Myocyte (in vitro differentiated cells): ENCODE data around the gene PANX3. TPM values are rescaled to one million over a fixed set of nuclear protein-coding genes. Genes with fewer than 3 reads are reported as not detected.

Experiments used
- DNase-seq: peaks from one replicate; pipeline ENCODE4 v3.0.0-alpha.2; 2012; ENCODE audit warnings: low read depth
- total RNA-seq: library from RNA; depleted of rRNA; stranded (reverse); fragments of >200 nt; gene quantifications from 2 replicates; pipeline ENCODE4 v1.2.3, GENCODE V29; 2014

Gene PANX3
- total RNA-seq, 1 donor from 2014 or later = not detected

DNA sequence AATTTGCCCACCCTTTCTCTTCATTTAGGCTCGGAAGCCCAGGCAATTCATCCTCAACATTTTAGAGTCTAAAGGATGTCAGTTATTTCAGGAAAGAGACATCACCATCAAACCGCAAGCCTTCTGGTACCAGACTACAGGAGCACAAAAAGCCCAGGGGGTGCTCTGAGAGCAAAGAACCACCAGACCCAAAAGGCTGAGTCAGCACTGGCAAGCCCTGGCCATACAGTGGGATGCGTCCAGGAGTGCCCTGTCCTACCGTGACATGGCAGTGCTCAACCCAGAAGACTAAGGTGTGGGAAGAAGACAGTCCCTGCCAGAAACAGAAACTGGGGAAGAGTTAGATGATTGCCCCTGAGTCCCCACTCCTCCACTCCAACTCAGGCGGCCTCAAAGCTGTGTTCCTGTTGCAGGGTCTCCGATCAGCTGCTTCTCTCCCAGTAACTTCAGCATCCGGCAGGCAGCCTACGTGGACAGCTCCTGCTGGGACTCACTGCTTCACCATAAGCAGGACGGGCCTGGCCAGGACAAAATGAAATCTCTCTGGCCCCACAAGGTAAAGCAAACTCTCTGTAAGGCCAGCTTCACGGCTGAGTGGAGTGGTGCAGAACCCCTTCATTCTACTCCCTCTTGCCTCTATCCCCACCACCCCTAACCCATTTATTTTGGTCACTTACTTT, 1.5 kb downstream of the PANX3 start:
- peak; percentile 3 for DNase-seq

GRCh38 chr11:124618863-124619262, 7.6 kb downstream of the PANX3 start:
- no peak for DNase-seq

GRCh38 chr11:124622531-124623451, 11.6 kb downstream of the PANX3 start, which contains the start of gene TBRG1:
TSS of gene TBRG1 (plus strand) at chr11:124622864. CDS start at chr11:124623084, 220 bp downstream.
- DNase-seq = peak; percentile 95

DNA sequence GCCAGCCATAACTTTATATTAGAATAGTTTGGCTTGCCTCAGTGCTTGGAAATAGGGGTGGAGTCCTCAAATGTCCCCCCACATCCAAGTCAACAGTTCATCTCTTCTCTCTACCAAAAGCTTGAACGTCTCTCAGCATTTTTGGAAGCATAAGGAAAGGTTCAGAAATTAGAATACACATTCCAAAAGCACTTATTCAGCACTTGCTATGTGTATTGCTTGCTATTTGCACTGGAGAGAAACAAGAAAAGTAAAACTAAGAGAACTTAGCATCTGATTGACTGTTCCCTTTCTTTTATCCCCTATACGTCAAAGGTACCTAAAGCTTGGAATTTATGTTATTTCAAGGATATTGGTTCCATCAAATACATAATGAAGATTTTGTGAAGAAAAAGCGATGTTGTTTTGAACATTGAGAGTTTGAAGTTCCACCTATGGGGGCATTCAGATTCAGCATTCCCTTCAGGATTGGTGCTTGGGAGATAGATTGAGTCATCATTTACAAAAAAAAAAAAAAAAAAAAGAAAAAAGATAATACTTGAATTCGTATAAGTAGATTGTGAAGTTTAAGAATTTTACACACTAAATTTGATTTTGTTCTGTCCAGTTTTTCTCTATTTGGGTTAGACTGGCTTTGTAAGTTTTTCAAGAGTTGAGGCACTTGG, 12.8 kb downstream of the PANX3 start:
- DNase-seq = no peak

DNA sequence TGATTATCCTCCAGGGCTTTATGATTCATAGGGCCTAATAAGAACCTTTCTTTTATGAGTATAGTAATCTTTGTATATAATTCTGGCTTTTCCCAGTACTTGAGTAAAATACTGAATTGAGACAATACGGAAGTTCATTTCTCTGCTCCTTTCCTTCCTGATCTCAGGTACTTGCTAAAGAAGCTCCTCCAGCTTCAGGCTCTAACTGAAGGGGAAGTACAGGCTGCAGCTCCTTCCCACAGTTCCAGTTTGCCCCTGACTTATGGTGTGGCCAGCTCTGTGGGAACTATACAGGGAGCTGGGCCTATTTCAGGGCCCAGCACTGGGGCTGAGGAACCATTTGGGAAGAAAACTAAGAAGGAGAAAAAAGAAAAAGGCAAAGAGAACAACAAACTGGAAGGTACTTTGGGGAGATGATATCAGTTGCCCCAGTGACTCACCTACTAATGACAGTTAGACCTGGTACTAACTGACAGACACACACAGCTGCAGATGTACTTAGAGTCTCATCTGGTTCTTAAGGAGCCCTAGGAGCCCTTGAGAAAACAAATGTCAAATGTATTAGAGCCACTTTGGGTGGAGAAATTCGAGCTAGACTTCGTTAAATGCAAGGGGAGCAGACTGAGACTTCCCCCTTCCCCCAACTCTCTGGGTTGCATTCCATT, 14.4 kb downstream of the PANX3 start:
- DNase-seq = peak; percentile 86

DNA sequence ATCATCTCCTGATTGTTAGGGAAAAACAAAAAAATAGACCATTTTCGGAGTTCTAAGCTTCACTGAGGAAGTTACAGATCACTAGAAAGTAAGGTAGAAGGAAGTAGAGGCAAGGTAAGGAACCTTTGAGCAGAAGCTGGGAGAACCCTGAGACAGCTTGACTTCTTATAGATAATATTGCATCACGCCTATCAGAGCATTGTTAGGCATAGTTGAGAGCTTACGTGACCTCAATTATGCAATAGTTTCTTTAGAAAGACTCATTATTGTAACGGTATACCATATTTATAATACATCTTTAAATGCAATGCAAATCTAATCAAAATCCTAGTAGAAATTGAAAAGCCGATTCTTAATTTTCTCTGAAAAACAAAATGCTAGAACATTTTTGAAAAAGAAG, 16.3 kb downstream of the PANX3 start:
- DNase-seq = no peak

GRCh38 chr11:124629961-124630360, 18.7 kb downstream of the PANX3 start:
- DNase-seq = no peak

- no peak for DNase-seq
Observed at GRCh38 chr11:124633355-124633754, 22.1 kb downstream of the PANX3 start.

DNA sequence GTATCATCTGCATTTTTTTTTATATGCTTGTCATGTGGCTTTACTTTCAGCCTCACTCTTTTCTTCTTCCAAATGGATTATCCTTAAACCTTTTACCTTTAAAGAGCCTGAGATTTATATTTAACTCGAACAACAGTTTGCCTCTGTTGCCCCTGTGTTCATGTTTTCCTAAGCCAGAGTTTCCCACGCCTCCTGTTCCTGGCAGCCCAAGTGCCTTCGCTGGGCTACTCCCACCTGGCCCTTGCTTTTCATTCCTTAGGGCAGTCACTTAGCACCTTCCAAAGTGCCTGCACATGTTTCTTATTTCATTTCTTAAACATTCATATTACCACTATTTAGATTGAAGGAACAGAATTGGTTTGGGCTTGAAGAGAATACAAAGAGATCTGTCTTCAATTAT, 24.7 kb downstream of the PANX3 start:
- DNase-seq = no peak

- no peak for DNase-seq
Observed at GRCh38 chr11:124638500-124638899, 27.3 kb downstream of the PANX3 start.

GRCh38 chr11:124639186-124639585, 28.0 kb downstream of the PANX3 start:
- DNase-seq = no peak

GRCh38 chr11:124640666-124641065, 29.4 kb downstream of the PANX3 start:
- no peak for DNase-seq

GRCh38 chr11:124642628-124643027, 31.4 kb downstream of the PANX3 start:
- DNase-seq = no peak

DNA sequence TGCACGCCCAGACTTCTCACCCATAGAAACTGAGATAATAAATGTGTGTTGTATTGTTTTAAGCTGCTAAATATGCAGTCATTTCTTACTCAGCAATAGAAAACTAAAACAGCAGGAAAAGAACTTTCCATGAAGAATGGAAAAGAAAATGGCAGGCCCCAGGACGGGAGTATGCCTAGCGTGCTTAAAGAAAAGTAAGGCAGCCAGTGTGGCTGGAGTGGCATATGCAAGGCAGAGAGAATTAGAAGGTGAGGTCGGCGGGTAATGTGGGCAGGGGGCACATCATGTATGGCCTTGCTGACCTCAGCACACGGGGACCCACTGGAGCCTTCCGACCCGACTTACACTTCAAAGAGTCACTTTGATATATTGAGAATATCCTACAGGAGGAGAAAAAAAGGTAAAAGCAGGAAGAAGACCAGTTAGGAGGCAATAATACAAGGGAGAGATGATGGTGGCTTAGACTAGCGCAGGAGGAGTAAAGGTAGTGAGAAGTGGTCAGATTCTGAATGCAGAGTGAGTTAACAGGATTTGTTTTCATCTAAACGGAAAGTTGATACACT, 31.9 kb downstream of the PANX3 start:
- DNase-seq = no peak

DNA sequence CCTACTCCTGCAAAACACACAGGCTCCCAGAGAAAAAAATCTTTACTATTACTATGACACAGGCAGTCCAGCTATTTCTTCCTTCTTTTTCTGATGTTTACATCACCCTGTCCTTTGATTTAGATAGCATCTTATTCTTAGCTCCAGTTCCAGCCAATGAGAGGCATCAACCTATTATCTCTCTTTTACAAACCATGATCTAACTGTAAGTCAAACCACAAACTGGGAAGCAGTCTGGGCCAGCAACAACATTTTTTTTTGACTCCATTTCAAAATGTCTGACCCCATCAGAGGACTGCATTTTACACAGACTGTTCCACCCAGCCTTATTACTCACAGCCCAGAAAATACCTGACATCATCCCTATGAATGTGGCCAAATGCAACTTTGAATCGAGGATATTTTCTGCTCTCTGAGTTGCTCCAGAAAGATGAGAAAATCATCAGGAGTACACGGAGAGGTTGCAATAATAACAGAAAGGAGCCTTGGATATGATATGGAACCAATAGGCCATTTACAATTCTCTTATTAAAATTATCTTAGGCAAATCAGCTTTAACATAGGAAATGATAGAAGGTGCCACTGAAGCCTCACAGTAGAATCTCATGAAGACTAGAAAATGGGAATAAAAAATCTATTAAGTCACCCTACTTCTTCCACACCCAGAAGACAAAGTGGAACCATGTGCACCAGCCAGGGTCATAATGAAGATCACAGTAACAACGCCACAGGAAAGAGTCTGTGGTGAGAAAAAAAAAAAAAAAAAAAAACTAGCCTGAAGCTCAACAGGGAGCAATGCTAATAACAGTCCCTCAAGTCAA, 32.6 kb downstream of the PANX3 start:
- peak; percentile 59 for DNase-seq

DNA sequence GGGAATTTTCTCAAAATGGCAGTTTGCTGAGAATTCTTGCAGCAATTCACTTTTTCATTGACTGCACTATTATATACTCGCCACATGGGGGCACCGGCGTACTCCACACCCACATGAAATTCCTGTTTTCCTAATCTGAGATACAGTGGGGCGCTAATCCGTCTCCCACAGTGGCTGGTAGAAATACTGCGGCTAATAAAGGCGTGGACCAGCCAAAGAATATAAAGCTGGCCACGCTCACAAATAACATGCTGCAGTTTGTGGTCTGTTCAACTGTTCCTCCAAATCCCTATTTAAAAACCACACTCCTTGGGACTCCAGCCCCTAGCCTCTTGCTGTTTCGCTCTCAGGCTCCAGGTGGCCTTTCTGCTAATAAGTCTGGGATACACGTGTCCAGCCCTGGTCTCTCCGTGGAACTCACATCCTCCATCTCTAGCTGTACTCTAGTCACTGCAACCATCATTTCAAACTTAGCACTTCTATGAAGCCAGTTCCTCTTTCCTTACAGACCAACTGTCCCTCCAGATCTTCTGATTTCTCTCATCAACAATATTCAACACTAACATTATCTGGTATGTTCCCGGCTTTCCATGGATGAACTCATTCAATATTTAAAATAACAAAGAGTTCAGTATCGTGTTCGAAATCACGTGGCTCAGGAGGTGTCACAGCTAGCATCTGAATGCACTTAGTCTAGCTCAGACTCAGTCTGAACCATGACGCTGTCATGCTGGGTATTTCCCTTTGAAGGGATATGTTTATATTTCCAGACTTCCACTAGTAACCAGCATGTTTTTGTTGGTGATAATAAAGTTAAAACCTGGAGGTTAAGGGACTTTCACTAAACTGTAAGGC, 33.4 kb downstream of the PANX3 start:
- DNase-seq = peak; percentile 89

DNA sequence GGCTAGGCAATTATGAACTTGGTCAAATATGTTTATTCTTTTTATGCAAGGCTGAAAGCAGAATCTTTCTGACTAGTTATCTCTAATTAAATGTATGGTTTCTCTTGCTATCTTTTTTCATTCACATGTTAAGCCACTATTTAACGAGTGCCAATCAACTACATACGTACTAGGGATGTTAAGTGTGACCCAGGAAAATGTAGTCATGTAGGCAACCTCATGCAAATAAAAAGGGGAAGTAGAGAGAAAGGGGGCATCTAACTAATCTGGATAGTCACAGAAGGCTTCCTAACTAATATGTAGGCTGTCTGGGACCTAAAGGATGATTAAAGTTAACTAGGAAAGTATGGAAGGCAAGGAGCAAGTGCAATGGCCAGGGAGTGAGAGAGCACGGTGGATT, 34.9 kb downstream of the PANX3 start:
- no peak for DNase-seq

- no peak for DNase-seq
Observed at GRCh38 chr11:124648610-124649009, 37.4 kb downstream of the PANX3 start.
